Fibroblast of skin of back (primary cell): Measurements from ENCODE around the gene RFTN2.
"Not testable (repeated sequence)": the region's sequence is repeated elsewhere in the genome, so short reads cannot be mapped to it uniquely, and the experiment has no call there.

Source experiments
- DNase-seq: peaks from one replicate; pipeline ENCODE4 v3.0.0-alpha.2; 2013

The RFTN2 gene

DNA sequence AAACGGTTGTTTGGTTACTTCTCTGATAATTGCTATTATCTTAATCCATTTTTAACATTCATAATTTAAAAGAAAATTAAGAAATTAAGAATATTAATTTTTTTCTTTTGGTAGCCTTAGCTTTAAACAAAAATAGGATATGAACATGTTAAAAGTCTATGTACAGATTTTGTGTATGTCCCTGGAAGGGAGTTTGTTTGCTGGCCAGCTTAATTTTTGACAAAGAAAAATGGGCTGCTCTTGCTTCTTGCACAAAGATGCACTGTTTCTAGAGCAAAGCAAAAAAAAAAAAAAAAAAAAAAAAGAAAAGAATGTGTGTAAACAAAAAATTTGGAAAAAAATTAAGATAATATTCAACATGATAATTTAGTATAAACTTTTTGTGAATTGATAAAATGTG lies 1.3 kb downstream of the RFTN2 start:
- no peak for DNase-seq

DNA sequence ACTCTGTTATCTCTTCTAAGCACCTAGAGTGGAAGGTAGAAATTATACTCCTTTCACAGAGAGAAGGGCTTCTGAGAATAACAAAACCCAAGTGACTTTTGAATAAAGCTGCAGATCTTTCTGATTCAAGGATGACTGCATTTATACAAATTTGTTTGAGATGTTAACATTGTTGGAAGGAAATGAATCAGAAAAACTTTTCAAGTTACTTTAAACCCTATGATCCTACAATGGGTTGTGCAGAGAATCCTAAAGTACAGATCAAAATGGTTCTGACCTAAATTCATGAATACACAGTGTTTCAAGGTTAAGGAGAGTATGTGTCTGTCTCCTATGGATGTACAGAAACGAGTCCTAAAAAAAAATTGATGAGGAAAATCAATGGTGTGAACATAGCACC lies 1.8 kb downstream of the RFTN2 start:
- no peak for DNase-seq

DNA sequence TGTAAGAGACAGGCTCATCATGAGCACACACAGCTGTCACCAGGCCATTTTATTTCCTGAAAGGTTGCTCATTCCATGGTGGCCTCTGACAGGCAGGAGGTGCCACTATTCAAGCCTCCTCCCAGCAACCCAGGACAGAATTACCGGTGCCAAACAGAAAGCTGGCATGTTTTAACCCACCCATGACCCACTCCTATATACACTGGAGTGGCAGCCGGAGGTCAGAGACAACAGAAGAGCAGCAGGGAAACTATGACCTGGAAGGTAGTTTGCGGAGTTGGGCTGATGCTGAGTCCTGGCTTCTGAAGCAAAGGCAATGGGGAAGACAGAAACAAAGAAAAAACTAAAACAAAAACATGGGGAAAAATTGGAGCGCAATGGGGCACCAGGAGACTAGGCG lies 2.3 kb downstream of the RFTN2 start:
- DNase-seq = no peak

DNA sequence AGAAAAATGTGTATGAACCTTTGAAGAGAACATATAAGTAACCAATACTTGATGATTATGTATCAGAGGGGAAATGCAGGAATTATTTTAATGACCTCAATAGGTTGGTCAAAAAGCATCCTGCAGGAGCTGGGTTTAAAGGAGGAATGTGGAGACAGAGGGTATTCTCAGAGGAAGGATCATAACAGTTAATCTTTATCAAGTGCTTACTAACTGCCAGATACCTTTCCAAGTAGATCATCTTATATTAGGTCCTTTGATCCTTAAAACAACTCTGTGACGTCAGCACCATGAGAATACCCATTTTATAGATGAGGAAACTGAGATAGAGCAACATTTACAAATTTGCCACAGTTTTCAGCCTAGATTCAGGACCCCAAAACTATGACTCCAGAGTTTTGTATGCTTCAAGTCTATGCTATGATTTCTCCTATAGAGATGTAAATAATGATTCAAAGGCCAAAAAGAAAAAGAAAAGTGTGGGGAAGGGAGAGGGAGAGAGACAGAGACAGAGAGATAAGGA lies 3.0 kb downstream of the RFTN2 start:
- no peak for DNase-seq

DNA sequence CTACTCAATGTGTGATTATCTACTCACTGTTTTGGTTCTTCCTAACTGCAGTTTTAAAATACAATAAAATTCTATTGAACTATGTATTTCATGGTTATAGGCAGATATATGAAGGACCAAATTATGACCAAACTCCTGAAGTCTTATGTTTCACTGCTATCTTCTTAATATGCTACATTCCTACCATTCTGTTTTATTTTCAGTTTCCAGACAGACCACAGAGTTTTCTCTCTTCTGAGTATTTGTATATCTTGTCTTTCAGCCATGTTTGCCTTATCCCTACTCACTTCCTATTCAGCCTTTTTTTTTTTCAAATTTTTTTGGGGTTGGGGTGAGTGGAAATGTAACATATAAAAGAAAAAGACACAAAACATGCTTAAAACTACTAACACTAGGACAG lies 6.3 kb downstream of the RFTN2 start:
- peak; percentile 30 for DNase-seq

DNA sequence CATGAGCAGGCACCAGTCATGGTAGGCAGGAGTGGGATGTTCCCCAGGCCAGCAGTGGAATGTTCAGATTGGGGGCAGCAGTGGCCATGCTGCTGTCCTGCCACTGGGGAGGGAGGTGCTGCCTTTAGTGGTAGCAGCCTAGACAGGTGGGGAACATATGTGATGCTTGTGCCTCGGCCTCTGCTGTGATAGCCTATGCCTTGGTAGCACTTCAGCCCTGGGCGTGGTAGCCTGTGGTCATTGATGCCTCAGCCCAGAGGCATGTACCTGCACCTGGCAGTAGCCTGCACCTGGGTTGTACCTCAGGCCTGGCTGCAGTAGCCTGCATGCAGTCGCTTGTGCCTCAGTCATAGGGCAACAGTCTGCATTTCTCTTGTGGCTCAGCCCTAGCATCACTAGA lies 7.1 kb downstream of the RFTN2 start:
- no peak for DNase-seq

DNA sequence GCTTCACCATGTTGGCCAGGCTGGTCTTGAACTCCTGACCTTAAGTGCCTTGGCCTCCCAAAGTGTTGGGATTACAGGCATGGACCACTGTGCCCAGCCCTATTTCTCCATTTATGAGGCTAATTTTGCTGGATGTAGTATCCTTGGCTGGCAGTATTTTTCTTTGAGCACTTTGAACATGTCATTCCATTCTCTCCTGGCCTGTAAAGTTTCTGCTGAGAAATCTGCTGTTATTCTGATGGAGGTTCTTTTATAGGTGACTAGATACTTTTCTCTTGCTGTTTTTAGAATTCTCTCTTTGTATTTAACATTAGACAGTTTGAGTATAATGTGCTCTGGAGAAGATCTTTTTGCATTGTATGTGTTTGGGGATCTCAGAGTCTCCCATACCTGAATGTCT lies 9.1 kb downstream of the RFTN2 start:
- DNase-seq = no peak

DNA sequence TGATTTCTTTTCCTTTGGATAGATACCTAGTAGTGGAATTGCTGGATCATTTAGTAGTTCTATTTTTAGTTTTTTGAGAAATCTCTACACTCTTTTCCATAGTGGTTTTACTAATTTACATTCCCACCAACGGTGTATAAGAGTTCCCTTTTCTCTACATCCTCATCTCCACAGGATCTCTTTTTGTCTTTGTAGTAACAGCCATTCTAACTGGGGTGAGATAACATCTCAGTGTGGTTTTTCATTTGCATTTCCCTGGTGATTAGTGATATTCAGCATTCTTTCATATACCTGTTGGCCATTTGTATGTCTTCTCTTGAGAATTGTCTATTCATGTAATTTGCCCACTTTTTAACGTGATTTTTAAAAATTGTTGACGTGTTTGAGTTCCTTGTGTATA lies 13.8 kb downstream of the RFTN2 start:
- no peak for DNase-seq

DNA sequence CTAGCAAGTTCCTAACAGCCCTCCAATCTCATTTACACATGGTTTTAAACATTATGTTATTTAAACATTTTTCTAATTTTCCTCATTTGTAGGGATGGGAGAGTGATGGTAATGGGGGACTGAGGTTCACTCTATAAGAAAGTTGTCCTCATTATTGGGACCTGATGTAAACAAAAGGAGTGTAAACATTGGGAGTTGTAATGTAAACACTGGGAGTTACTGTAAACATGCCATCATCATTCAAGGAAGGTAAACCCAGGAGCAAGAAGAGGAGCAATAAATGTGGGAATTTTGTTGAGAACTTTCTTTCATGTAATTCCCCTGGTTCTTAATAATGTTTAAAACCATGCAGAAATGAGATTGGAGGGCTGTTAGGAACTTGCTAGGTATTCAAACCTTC lies 17.8 kb downstream of the RFTN2 start:
- no peak for DNase-seq

DNA sequence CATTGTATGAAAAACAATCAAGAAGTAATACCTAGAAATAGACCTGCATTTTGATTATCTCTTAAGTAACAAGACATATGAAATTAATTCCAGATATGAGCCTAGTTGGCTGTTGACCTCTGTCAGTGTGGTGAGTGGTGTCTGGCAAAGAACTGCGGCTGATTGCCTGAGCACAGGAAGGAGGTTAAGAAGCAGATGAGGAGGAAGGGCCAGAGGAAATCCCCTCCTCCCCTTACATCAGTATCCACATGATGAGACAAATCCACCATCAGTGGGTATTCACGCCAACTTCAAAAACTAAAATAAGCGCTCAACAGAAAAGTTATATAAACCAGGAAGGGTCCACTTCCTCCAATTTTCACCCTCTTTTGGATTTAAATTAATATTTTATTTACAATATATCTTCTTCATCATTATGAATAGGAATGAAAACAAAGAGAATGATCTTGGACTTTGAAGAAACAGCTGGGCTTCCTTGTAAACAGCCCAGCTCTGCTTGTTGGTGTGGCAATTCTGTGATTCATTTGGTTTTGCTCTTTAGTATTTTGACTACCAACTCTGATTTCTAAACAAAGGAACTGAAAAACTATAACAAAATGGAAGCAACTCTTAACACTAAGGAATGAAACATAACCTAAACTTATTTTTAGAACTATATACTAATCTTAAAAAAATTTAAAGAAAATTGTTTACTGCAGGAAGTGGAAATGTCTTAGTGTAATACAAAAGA lies 27.3 kb downstream of the RFTN2 start:
- DNase-seq = peak; percentile 32

DNA sequence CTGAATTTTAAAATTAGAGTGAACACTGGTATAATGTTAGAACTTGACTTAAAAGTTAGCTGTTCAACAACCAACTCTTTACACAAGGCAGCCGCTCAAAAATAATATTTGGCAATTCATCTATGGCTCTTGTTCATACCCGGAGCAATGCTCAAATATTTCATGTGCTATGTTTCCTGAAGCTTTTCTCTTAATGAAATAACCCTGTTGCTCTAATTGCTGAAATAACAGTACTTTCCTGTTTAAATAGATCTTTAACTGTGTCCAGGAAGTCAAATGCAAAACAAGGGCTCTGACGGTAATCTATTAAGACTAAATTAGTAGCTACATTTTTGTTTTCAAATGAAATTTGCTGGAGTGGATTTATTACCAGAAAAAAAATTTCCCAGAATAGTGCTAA lies 33.7 kb downstream of the RFTN2 start:
- no peak for DNase-seq

DNA sequence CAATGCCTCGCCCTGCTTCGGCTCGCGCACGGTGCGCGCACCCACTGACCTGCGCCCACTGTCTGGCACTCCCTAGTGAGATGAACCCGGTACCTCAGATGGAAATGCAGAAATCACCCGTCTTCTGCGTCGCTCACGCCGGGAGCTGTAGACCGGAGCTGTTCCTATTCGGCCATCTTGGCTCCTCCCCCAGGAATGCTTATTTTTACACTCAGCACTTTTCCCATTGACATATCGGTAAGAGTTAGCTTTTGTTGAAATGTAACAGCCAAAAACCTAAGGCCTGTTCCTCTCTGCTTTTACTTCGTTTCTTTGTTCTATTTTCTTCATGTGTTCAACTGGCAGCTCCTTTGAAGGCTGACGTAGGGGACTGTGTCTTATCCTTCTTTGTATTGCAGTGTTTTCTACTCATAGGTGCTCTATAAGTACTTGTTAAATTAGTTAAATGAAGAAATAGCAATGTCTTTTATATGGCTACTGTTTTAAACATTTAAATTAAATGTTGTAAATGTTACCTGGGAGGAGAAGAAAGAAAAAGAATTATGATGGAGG lies 34.7 kb downstream of the RFTN2 start:
- not testable (repeated sequence) for DNase-seq

DNA sequence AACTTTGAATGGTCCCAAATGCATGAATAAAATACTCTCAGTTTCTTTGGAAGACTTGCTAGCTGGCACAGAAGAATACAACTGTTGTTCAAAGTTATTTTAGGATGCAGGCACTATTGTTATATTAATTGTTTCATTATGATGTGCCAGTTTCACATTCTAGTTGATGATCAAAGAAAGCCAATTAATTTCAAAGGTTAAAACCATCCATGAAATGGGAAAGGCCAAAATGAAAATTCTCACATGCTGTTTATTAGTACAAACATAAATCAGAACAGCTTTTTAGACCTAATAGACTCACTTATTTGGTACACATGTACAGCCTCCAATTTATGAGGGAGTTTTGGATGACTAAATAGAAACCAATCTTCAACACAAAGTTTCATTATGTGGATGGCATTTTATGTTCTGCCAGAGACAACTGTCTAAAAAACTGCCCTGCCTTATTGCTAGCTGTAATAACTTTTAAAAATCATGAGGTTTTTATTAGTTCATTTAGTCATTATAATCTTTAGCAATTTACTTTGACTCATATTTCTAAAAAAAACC lies 42.2 kb downstream of the RFTN2 start:
- no peak for DNase-seq

DNA sequence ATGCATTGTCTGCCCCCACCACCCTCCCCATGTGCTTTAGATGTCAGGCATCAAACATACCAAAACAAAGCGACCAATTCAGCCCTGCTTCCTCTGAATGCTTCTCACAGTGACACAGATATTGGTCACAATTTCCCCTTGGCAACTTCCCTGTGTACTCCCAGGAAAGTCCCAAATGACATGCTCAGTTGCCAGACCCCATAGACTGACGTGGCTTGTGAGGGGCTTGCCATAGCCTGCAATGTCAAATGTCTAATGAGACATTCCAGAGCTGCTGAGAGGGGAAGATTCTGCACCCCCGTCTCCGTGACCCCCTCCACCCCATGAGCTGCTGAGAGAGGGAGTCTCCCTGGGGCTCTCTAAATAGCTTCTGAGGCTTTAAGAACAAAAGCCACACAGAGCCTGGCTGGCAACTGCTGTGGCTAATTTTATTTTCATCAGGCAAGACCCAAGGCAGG lies 47.3 kb downstream of the RFTN2 start:
- peak; percentile 49 for DNase-seq

DNA sequence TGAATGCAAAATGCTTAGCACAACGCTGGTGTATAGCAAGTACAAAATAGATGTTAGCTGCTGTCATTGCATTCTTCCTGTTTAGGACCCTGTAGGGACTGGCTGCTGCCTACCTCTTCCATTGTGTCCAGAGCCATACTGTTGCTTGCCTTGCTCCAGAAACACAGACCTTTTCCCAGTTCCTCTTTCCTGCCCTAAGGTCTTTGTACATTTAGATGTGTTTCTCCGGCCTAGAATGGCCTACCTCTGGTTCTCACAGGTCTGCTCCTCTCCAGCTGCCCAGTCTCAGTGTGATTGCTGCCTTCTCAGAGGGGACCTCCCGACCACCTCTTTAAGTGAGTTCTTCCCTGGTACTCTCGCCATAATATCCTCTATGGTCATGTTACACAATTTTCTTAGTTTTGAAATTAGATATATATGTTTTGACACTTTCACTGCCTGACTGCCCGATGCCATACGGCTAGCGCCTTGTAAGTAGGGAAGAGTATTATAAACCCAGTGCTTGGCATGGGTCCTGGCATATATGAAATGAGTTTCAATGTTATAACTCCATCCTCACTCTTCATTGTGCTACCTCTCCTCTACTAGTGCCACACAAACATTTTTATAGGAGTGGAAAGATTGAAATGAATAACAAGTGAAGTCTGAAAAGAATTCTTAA lies 48.3 kb downstream of the RFTN2 start:
- no peak for DNase-seq

DNA sequence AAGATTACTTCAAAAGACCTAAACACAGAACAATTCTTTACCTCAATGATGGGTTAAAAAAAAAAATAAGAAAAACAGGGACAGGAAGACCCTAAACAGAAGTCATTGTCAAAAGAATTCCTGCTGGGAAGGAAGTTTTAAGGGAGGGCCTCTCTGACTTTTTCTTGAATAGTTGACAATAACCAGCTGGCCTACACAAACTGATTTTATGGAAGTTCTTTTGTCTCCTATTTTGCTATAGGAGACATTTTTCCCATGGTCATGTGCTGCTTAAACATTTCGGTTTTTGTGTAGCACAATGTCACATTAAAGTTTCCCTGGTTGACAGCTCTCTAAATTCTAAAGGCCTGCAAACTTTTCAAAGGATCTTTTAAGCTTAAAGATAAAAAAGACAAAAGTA lies 55.3 kb downstream of the RFTN2 start:
- DNase-seq = no peak

DNA sequence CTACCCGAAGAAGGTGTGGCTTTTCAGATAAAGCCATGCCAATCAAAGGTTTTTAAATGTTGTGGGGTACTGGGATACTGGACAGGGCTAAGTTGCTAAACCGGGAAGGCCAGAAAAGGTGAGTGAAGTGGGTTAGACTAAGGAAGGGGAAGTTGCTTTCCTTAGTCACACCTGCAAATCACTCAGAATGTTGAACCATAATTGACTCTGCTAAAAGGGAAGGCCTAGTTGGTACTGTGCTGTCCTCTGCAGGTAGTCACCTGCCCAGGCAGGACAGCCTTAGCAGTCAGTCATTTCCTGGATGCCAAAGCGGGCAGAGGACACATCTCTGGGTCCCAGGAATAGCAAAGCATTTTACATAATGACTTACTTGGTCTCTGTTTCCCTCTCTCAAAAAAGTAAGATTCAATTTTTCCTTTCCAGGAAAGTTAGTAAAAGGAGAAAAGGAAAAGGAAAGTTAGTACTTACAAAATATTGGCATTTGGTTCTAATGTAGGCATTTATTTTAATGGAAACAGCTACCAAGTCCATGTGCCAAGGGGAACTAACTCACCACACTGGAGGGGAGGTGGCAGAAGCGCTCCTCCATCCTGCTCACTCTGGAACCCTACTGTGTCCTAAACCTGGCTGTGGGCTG lies 60.3 kb downstream of the RFTN2 start:
- DNase-seq = no peak

DNA sequence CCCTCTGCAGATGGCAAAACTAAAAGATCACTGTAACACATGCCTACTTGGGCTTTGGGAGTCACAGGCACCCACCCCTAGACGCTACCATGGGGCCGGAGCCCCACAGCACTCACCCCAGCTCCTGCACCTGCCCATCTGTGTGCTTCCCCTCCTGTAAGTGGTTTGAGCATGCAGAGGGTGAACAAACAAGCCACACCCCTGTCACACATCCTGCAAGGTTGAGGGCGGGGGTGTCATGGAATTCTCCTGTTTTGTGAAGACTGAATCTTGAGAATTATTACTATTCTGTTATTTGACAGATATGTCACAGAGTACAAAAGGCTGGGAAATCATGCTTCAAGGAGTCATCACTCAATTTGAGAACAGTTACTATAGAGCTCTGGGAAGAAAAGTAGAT lies 60.9 kb downstream of the RFTN2 start:
- DNase-seq = no peak

DNA sequence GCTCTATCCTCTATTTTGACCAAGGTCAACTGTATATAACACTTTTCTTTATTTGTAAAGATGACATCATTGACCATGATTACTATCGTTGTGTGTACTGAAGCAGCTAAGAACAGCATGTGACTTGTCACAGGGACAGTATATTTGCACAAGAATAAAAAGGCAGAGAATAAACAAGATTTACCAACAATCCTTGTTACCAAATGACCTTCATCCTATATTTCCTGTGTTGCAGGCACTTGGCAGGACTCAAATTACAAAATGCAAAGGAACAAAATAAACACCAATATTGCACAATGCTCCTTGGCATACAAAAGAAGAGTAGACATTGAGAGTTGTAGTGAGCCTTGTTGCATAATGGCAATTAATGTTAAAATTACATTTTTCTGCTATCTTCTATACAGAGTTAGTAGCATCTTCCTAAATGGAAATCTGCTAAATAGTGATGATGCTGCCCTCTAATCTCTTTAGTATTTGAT lies 61.8 kb downstream of the RFTN2 start:
- no peak for DNase-seq

DNA sequence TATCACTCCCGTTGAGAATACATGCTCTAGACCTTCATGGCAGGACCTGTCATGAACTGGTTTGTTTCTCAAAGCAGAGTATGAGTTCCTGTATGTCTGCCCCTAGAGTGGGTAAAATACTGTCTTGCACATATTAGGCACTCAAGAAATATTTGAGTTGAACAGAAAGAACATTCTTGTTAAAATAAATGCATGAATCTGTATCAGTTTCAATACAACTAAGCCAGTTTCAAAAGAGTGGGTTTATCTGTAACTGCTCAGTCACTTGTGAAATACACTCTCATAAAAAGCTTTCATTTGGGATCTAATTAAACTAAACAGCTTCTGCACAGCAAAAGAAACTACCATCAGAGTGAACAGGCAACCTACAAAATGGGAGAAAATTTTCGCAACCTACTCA lies 69.2 kb downstream of the RFTN2 start:
- DNase-seq = no peak

DNA sequence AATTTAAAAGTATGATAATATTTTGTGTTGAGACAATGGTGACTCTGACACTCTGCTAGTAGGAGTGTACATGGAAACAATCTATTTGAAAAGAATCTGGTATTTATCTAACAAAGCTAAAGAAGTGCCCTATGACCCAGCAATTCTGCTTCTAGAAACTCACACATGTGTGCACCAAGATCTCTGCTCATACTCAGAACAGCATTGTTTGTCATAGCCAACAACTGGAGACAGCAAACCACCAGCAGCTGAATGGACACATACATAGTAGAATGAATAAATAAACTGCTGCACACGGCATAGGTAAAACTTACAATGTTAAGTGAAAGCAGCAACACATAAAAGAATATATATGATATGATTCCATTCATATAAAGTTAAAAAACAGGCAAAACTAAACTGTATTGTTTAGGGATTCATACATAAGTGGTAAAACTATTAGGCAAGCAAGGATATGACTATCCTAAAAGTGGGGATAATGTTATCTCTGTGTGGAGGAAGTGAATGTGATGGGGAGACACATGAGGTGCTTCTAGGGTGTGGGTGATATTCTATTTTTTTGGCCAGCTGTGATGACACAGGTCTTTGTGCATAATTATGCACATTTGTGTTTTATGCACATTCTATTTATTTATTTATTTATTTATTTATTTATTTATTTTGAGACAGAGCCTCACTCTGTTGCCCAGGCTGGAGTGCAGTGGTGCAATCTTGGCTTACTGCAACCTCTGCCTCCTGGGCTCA lies 71.1 kb downstream of the RFTN2 start:
- DNase-seq = no peak

DNA sequence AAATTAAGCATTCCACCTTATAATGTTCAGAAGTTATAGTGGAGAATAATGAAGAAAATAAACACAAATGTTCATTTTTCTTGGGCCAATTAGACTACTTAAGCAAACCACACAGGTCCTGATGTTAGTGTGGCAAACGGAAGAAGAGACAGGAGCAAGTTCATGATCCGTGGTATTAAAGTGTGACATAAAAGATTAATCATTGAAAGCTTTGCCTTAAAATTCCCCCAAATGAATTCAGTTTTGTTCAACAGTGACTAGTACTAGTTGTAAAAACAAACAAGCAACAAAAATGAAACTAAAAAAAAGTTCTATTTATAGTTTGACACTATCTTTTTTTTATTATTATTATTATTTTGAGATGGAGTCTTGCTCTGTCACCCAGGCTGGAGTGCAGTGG lies 73.7 kb downstream of the RFTN2 start:
- no peak for DNase-seq
